HepG2 (cell line): ENCODE data around the gene SYNGR1. TPM values are rescaled to one million over a fixed set of nuclear protein-coding genes. Genes with fewer than 3 reads are reported as not detected.

ENCODE experiments used
- CTCF ChIP-seq: sonication (generic); formaldehyde crosslinking; IDR thresholded peaks from 2 replicates; pipeline ENCODE4 v1.5.0; 2020; ENCODE audit warnings: mild to moderate bottlenecking, missing genetic modification reagents, moderate library complexity
- DBP ChIP-seq: sonication (generic); formaldehyde crosslinking; IDR thresholded peaks from 2 replicates; pipeline ENCODE4 v1.4.0; 2020; ENCODE audit warnings: missing genetic modification reagents; ENCODE audit errors: not compliant biosample characterization
- JUN ChIP-seq: sonication (generic); formaldehyde crosslinking; IDR thresholded peaks from 2 replicates; pipeline ENCODE4 v1.4.0; 2020; ENCODE audit warnings: mild to moderate bottlenecking, missing genetic modification reagents
- KDM2A ChIP-seq: sonication (generic); formaldehyde crosslinking; IDR thresholded peaks from 2 replicates; pipeline ENCODE4 v1.4.0; 2020; ENCODE audit warnings: low read depth, missing genetic modification reagents, borderline replicate concordance
- MYC ChIP-seq: sonication (generic); formaldehyde crosslinking; IDR thresholded peaks from 2 replicates; pipeline ENCODE4 v1.9.0; 2021; ENCODE audit warnings: missing genetic modification reagents, borderline replicate concordance
- SP140L ChIP-seq: sonication (generic); formaldehyde crosslinking; IDR thresholded peaks from 2 replicates; pipeline ENCODE4 v1.4.0; 2020; ENCODE audit warnings: missing genetic modification reagents, borderline replicate concordance
- ZBTB7B ChIP-seq: sonication (generic); formaldehyde crosslinking; IDR thresholded peaks from 2 replicates; pipeline ENCODE4 v1.4.0; 2020; ENCODE audit warnings: missing genetic modification reagents
- ZFP90 ChIP-seq: sonication (generic); formaldehyde crosslinking; IDR thresholded peaks from 2 replicates; pipeline ENCODE4 v1.8.0; 2022; ENCODE audit warnings: missing genetic modification reagents, mild to moderate bottlenecking, inconsistent platforms, borderline replicate concordance
- ZNF136 ChIP-seq: sonication (generic); formaldehyde crosslinking; IDR thresholded peaks from 2 replicates; pipeline ENCODE4 v1.8.1; 2022; ENCODE audit warnings: low read depth, mild to moderate bottlenecking, moderate library complexity, missing genetic modification reagents
- ZNF180 ChIP-seq: sonication (generic); formaldehyde crosslinking; IDR thresholded peaks from 2 replicates; pipeline ENCODE4 v1.4.0; 2020; ENCODE audit warnings: low read depth, missing genetic modification reagents, borderline replicate concordance
- ZNF280B ChIP-seq: sonication (generic); formaldehyde crosslinking; IDR thresholded peaks from 2 replicates; pipeline ENCODE4 v1.5.0; 2020; ENCODE audit warnings: missing genetic modification reagents, mild to moderate bottlenecking, borderline replicate concordance
- ZNF383 ChIP-seq: sonication (generic); formaldehyde crosslinking; IDR thresholded peaks from 2 replicates; pipeline ENCODE4 v1.4.0; 2020; ENCODE audit warnings: missing genetic modification reagents, mild to moderate bottlenecking, borderline replicate concordance
- ZNF562 ChIP-seq: sonication (generic); formaldehyde crosslinking; IDR thresholded peaks from 2 replicates; pipeline ENCODE4 v1.8.0; 2022; ENCODE audit warnings: missing genetic modification reagents, borderline replicate concordance
- ZNF574 ChIP-seq: sonication (generic); formaldehyde crosslinking; IDR thresholded peaks from 2 replicates; pipeline ENCODE4 v1.4.0; 2020; ENCODE audit warnings: missing genetic modification reagents
- ZNF687 ChIP-seq: sonication (generic); formaldehyde crosslinking; IDR thresholded peaks from 2 replicates; pipeline ENCODE4 v1.5.1; 2020; ENCODE audit warnings: mild to moderate bottlenecking, missing genetic modification reagents, moderate library complexity
- polyA plus RNA-seq, 8 experiments: library from polyadenylated mRNA; depleted of rRNA in 3 of 8; stranded (reverse) in 7 of 8; unstranded in 1 of 8; fragments of >200 nt; fragmentation: Illumina TruSeq in 4 of 8; extraction: Trizol in 4 of 8; gene quantifications; 2 replicates each; pipeline versions ENCODE4 v1.2.1 to v1.2.3, GENCODE V29; 2011 to 2016; ENCODE audit warnings: low read depth in 4 of 8, missing spikeins in 1 of 8, mixed read lengths in 1 of 8; ENCODE audit not compliant: insufficient read depth in 1 of 8
- total RNA-seq, 5 experiments: library from RNA; depleted of rRNA; stranded (reverse); fragments of >200 nt; fragmentation: Illumina TruSeq; extraction: Trizol; gene quantifications; 2 replicates each; pipeline ENCODE4 v1.2.3, GENCODE V29; 2016; ENCODE audit warnings: low read depth in 1 of 5

Gene SYNGR1
- total and polyA plus RNA-seq, 2 of the 13 experiments (the other 11 are each of a cell fraction or from before 2014, with no cell fraction given) = 0.27 to 2.7 TPM

GRCh38 chr22:39316440-39317083 lies 33.2 kb upstream of the SYNGR1 start (continued):
- TF ChIP-seq ZNF574 (CRISPR knock-in tag) (peak; percentile 41; the same call in 1 of the 2 replicates), ZNF562 (CRISPR knock-in tag) (no peak), ZNF687 (CRISPR knock-in tag) (peak; percentile 58), ZNF136 (CRISPR knock-in tag) (no peak), JUN (CRISPR knock-in tag) (0 out of 2 replicates have a peak, but pooled peaks have one; percentile 35), CTCF (CRISPR knock-in tag) (peak; percentile 91), MYC (CRISPR knock-in tag) (peak; percentile 37; the same call in 1 of the 2 replicates), DBP (CRISPR knock-in tag) (no peak), ZBTB7B (CRISPR knock-in tag) (peak; percentile 48; the same call in 1 of the 2 replicates), ZNF280B (CRISPR knock-in tag) (no peak), ZNF383 (CRISPR knock-in tag) (no peak), ZNF180 (CRISPR knock-in tag) (no peak), SP140L (CRISPR knock-in tag) (no peak), ZFP90 (CRISPR knock-in tag) (no peak), KDM2A (CRISPR knock-in tag) (0 out of 2 replicates have a peak, but pooled peaks have one; percentile 24)
